Measurements from ENCODE around the gene RIOK1.

The RIOK1 gene

DNA sequence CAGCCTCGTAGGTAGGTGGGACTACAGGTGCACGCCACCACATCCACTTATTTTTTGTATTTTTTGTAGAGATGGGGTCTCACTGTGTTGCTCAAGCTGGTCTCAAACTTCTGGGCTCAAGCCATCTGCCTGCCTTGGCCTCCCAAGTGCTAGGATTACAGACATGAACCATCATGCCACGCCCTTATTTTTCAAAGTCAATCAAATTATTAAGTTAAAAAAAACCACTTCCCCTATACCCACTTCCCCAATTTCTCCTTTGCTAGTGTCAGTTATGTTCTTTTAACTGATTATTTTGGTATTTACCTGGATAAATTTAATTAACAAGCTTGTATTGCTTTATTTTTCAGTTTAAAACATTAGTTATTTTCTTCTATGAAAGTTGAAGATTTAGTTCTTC lies 49.6 kb downstream of the RIOK1 start:
- DNase-seq (ENCODE audit: low read depth): no peak
- no peak for TF ChIP-seq CTCF (conservative IDR thresholded peaks at IDR 0.05; ENCODE audit: control insufficient read depth, insufficient read depth, low read depth, low read length)
- H3K4me3 ChIP-seq (ENCODE audit: control insufficient read depth, low read depth, low read length): no peak overlapping the region

GRCh38 chr6:7440476-7440875 lies 50.9 kb downstream of the RIOK1 start:
- no peak overlapping the region for H3K4me3 ChIP-seq (ENCODE audit: control insufficient read depth, low read depth, low read length)
- TF ChIP-seq CTCF (conservative IDR thresholded peaks at IDR 0.05; ENCODE audit: control insufficient read depth, insufficient read depth, low read depth, low read length): no peak
- DNase-seq (ENCODE audit: low read depth): no peak

- TF ChIP-seq CTCF (conservative IDR thresholded peaks at IDR 0.05; ENCODE audit: control insufficient read depth, insufficient read depth, low read depth, low read length): no peak
- DNase-seq (ENCODE audit: low read depth): no peak
- no peak overlapping the region for H3K4me3 ChIP-seq (ENCODE audit: control insufficient read depth, low read depth, low read length)
These were observed 51.6 kb downstream of the RIOK1 start for GRCh38 chr6:7441048-7441775.

DNA sequence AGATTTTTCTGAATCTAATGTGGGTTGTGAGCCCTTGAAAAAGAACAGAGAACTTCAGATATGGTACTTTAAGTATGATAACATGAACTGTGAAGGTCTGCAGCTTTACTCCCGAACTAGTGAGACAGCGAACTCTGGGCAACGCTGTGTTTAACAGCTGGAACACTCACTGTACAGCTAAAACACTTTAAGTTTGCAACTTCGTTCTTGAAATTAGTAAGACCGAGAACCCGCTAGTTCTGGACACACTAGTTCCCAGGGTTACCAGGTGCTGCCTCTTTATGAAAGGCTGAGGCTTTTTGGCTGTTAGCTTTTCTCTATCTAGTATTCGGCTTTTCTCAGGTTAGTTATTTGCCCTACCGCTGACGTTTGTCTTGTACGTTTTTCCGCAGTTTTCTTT lies 52.9 kb downstream of the RIOK1 start:
- TF ChIP-seq CTCF (conservative IDR thresholded peaks at IDR 0.05; ENCODE audit: control insufficient read depth, insufficient read depth, low read depth, low read length): no peak
- no peak for DNase-seq (ENCODE audit: low read depth)
- no peak overlapping the region for H3K4me3 ChIP-seq (ENCODE audit: control insufficient read depth, low read depth, low read length)

- no peak for TF ChIP-seq CTCF (conservative IDR thresholded peaks at IDR 0.05; ENCODE audit: control insufficient read depth, insufficient read depth, low read depth, low read length)
- peak; percentile 71 for DNase-seq (ENCODE audit: low read depth)
- no peak overlapping the region for H3K4me3 ChIP-seq (ENCODE audit: control insufficient read depth, low read depth, low read length)
These were observed 55.5 kb downstream of the RIOK1 start for GRCh38 chr6:7445101-7445500.

DNA sequence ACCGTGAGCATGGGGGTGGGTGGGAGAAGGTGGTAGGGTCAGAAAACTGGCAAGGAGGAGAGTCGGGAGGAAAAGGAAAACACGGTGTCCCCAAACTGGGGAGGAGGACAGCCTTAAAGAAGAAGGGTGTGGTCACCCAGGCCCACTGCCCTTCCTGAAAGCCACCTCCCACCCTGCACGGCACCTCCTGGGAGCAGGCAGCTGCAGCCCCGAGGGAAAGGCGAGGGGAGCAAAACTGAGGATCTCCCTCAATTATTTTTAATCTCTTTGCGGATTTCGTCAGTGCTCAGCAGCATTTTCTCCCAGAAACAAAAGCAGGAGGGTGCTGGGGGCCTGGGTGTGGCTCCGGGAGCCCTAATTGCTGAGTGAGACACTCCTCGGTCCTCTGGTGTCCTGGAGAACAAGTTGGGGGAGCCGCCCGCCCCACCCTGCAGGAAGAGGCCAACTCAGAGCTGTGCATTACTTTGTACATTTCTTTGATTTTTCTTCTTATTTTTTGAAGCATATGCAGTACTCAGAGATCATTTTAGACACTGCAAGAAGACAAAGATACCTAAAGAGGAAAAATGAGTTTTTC lies 56.4 kb downstream of the RIOK1 start:
- H3K4me3 ChIP-seq (ENCODE audit: control insufficient read depth, low read depth, low read length): no peak overlapping the region
- no peak for DNase-seq (ENCODE audit: low read depth)
- no peak for TF ChIP-seq CTCF (conservative IDR thresholded peaks at IDR 0.05; ENCODE audit: control insufficient read depth, insufficient read depth, low read depth, low read length)

Measured in fibroblast of mammary gland (primary cell).